Smooth muscle cell (in vitro differentiated cells): Measurements from ENCODE around the gene KSR1. TPM values are rescaled to one million over a fixed set of nuclear protein-coding genes. Genes with fewer than 3 reads are reported as not detected.
"Not testable (repeated sequence)": the region's sequence is repeated elsewhere in the genome, so short reads cannot be mapped to it uniquely, and the experiment has no call there.

Experiments
- DNase-seq: peaks from one replicate; lab custom pipeline; 2025; ENCODE audit not compliant: unreplicated experiment; lab: John Stamatoyannopoulos, UW
- H2AFZ ChIP-seq: fragments of 200-600 bp; sonication (generic); 2 replicates; pipeline ENCODE4 v1.6.0; 2016; ENCODE audit warnings: antibody characterized with exemption, low read depth, mild to moderate bottlenecking
- H3F3A ChIP-seq: fragments of 200-600 bp; sonication (generic); 2 replicates; pipeline ENCODE4 v1.6.0; 2017; ENCODE audit warnings: antibody characterized with exemption, low read depth
- H3K27ac ChIP-seq: fragments of 200-600 bp; sonication (generic); 2 replicates; pipeline ENCODE4 v1.5.1; 2016; ENCODE audit warnings: low read depth, mild to moderate bottlenecking
- H3K27me3 ChIP-seq: fragments of 200-600 bp; sonication (generic); 2 replicates; pipeline ENCODE4 v1.6.1; 2016; ENCODE audit warnings: low read depth, mild to moderate bottlenecking
- H3K36me3 ChIP-seq: fragments of 200-600 bp; sonication (generic); 2 replicates; pipeline ENCODE4 v1.5.1; 2016; ENCODE audit warnings: low read depth
- H3K4me1 ChIP-seq: fragments of 200-600 bp; sonication (generic); 2 replicates; pipeline ENCODE4 v1.5.1; 2016; ENCODE audit warnings: low read depth
- H3K4me2 ChIP-seq: fragments of 200-600 bp; sonication (generic); 2 replicates; pipeline ENCODE4 v1.6.0; 2016; ENCODE audit warnings: mild to moderate bottlenecking
- H3K4me3 ChIP-seq: fragments of 200-600 bp; sonication (generic); 2 replicates; pipeline ENCODE4 v1.5.1; 2016; ENCODE audit warnings: mild to moderate bottlenecking
- H3K79me2 ChIP-seq: fragments of 200-600 bp; sonication (generic); 2 replicates; pipeline ENCODE4 v1.6.0; 2016; ENCODE audit warnings: low read depth, mild to moderate bottlenecking
- H3K9ac ChIP-seq: fragments of 200-600 bp; sonication (generic); 2 replicates; pipeline ENCODE4 v1.6.0; 2016; ENCODE audit warnings: low read depth
- H3K9me3 ChIP-seq: fragments of 200-600 bp; sonication (generic); replicated peaks from 2 replicates; pipeline ENCODE4 v1.5.1; 2016; ENCODE audit warnings: low read depth
- H4K20me1 ChIP-seq: fragments of 200-600 bp; sonication (generic); 2 replicates; pipeline ENCODE4 v1.6.0; 2016; ENCODE audit warnings: low read depth
- CTCF ChIP-seq: fragments of 200-600 bp; sonication (generic); IDR thresholded peaks from 2 replicates; pipeline ENCODE4 v1.5.1; 2017; ENCODE audit warnings: borderline replicate concordance, mild to moderate bottlenecking, antibody characterized with exemption; ENCODE audit not compliant: insufficient read depth, poor library complexity, severe bottlenecking
- WGBS: methylation state at CpG from one replicate; pipeline ENCODE4 v1.1.7; 2016; ENCODE audit warnings: low lambda C conversion rate; 5-methylcytosine and 5-hydroxymethylcytosine counted together
- polyA plus RNA-seq: library from polyadenylated mRNA; unstranded; fragments of >200 nt; fragmentation: Nextera tagmentation; extraction: Ambion mirVana; gene quantifications from 2 replicates; pipeline ENCODE4 v1.2.1, GENCODE V29; 2016
- total RNA-seq: library from RNA; depleted of rRNA; stranded (reverse); fragments of >200 nt; gene quantifications from 2 replicates; pipeline ENCODE4 v1.2.3, GENCODE V29; 2014

KSR1 gene
- total and polyA plus RNA-seq, 2 experiments from 2014 or later = 40.4 to 65.1 TPM

- TF ChIP-seq CTCF = no peak
- DNase-seq = no peak
- 91% methylated on average over 11 of the region's 11 CpGs for WGBS
- no peaks in the 10 kb centered on the region for H3K27me3 ChIP-seq
- no peak overlapping the region for H2AFZ ChIP-seq
- no peak overlapping the region for H3K4me2 ChIP-seq
- H3K79me2 ChIP-seq = no peaks in the 10 kb centered on the region
- no peak overlapping the region for H3K4me3 ChIP-seq
- no peak overlapping the region for H3K27ac ChIP-seq
- H3K36me3 ChIP-seq = no peaks in the 10 kb centered on the region
- H3K9ac ChIP-seq = no peak overlapping the region
- no peaks in the 10 kb centered on the region for H3K4me1 ChIP-seq
- H3K9me3 ChIP-seq = no peaks in the 10 kb centered on the region
- H3F3A ChIP-seq = no peaks in the 10 kb centered on the region
- H4K20me1 ChIP-seq = no peaks in the 10 kb centered on the region
Measured at GRCh38 chr17:27650836-27651235, 194.6 kb downstream of the KSR1 start.

- Histone ChIP-seq H4K20me1 (no peaks in the 10 kb centered on the region), H3K27ac (no peak overlapping the region), H3K9me3 (no peaks in the 10 kb centered on the region), H3K4me2 (no peak overlapping the region), H3K4me3 (no peak overlapping the region), H2AFZ (no peak overlapping the region), H3K79me2 (no peaks in the 10 kb centered on the region), H3K9ac (no peak overlapping the region), H3K4me1 (no peaks in the 10 kb centered on the region), H3K36me3 (no peaks in the 10 kb centered on the region), H3F3A (no peaks in the 10 kb centered on the region), H3K27me3 (no peaks in the 10 kb centered on the region)
- peak; percentile 3 for DNase-seq
- peak; percentile 82 for TF ChIP-seq CTCF
- WGBS = 60% methylated on average over 16 of the region's 16 CpGs
Measured at GRCh38 chr17:27651411-27652345, 195.4 kb downstream of the KSR1 start.

GRCh38 chr17:27653449-27653971, 197.3 kb downstream of the KSR1 start:
- H3K9me3 ChIP-seq, H3F3A ChIP-seq, H3K27ac ChIP-seq, H3K4me1 ChIP-seq, H4K20me1 ChIP-seq, H3K36me3 ChIP-seq, H3K4me2 ChIP-seq, H3K79me2 ChIP-seq, H3K27me3 ChIP-seq, H2AFZ ChIP-seq, H3K9ac ChIP-seq, H3K4me3 ChIP-seq, DNase-seq: not testable (repeated sequence)
- WGBS = 89% methylated on average over 9 of the region's 9 CpGs

- no peaks in the 10 kb centered on the region for H3K27me3 ChIP-seq
- no peak overlapping the region for H3K27ac ChIP-seq
- H3K9me3 ChIP-seq = no peaks in the 10 kb centered on the region
- H3K36me3 ChIP-seq = no peaks in the 10 kb centered on the region
- H3K4me2 ChIP-seq = no peak overlapping the region
- H2AFZ ChIP-seq = no peak overlapping the region
- no peaks in the 10 kb centered on the region for H3K4me1 ChIP-seq
- no peak for DNase-seq
- H3K4me3 ChIP-seq = no peak overlapping the region
- H3K79me2 ChIP-seq = no peaks in the 10 kb centered on the region
- no peak for TF ChIP-seq CTCF
- no peaks in the 10 kb centered on the region for H3F3A ChIP-seq
- H3K9ac ChIP-seq = no peak overlapping the region
- 96% methylated on average over 15 of the region's 15 CpGs for WGBS
- no peaks in the 10 kb centered on the region for H4K20me1 ChIP-seq
Measured at GRCh38 chr17:27654136-27654535, 197.9 kb downstream of the KSR1 start.
